Mucosa of gallbladder (tissue), 1 donor: ENCODE results near the gene GALNT10. TPM values are rescaled to one million over a fixed set of nuclear protein-coding genes. Genes with fewer than 3 reads are reported as not detected.
"Not testable (repeated sequence)": the region's sequence is repeated elsewhere in the genome, so short reads cannot be mapped to it uniquely, and the experiment has no call there.

Source experiments
- DNase-seq: peaks from one replicate; pipeline ENCODE4 v3.0.0-alpha.2; 2020; ENCODE audit warnings: low spot score
- total RNA-seq: library from RNA; stranded (reverse); gene quantifications from one replicate; pipeline ENCODE4 v1.2.1, GENCODE V29; 2021
- donor health status: DM: no; HTN: no; CAD: no.

The GALNT10 gene
- total RNA-seq, 1 donor from 2014 or later: 50.8 TPM

DNA sequence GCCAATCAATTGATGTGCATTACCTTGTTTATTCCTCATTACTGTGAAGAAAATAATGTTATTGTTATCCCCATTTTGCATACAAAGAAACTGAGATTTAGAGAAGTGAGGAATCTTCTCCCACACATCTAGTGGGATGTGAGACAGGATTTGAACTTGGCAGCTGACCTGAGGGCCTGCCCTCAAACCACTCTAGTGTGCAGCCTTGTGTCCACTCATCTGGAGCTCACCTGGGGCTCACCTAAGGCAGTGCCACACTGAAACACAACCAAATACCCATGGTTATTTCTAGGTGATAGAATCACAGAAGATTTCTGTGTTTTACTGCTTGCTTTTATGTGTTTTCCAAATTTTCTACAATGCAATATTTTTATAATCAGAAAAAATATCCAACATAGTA lies 160.6 kb downstream of the GALNT10 start:
- DNase-seq: no peak

DNA sequence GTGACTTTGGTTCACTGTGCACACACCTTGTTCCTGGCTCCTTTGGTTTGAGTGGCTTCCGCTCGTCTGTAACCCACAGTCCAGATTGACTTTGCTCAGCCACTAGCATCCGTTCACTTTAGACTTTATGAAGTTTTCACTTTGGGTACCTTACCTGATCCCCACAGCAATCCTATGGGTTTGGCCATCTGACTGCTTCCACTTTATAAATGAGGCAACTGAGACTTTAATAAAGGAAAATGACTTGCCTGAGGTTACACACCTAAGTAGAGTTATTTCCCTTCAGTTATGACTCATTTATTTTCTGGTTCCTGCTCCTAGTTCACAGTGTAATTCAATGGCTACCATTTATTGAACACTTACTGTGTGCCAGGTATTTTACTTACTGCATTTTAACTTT lies 161.0 kb downstream of the GALNT10 start:
- no peak for DNase-seq

DNA sequence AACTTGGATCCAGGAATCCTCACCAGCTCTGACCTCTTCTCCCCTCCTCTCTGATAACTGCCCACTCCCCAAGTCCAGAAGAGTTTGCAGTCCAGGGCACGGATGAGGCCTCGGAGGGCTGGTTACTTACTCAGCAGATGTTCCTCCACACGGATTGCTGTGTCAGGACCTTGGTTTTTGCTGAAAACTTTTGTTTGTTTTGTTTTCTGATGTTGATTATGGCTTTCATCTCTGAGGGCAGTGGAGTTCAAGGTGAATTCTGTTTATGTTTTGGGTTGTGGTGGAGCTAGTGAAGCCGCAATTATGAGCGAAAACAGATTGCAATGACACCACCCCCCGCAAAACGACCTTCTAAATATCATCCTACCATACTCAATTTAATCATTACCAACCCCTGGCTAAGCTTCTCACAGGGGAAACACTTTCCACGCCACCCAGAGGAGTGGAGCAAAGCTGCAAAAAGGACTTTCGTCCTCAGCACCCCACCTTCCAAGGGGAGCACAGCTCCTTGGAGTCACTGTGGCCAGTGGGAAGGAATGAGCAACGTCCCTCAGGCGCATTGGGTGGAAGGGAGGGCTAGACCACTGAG lies 162.5 kb downstream of the GALNT10 start:
- DNase-seq: no peak

DNA sequence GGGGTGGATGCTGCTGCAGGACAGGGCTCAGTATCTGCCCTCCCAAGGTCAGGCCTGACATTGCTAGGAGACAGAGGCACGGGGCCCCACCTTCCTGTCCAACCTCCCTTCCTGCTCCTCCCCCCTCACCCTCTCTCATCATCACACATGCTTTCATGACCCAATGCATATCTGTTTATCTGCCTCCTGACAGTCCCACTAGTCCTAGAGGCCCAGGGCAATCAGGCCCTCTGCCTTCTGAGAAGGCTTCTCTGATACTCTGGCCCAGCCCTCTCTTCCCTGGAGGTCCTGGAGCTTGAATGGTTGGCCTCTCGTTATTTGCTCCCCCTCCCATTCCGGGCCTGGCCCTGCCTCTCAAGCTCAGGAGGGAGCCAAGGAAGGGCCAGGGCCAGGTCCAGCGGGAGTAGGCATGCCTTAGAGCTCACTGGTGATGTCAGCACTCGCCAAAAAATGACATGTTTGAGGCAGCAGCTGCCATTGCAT lies 164.6 kb downstream of the GALNT10 start:
- DNase-seq: no peak

DNA sequence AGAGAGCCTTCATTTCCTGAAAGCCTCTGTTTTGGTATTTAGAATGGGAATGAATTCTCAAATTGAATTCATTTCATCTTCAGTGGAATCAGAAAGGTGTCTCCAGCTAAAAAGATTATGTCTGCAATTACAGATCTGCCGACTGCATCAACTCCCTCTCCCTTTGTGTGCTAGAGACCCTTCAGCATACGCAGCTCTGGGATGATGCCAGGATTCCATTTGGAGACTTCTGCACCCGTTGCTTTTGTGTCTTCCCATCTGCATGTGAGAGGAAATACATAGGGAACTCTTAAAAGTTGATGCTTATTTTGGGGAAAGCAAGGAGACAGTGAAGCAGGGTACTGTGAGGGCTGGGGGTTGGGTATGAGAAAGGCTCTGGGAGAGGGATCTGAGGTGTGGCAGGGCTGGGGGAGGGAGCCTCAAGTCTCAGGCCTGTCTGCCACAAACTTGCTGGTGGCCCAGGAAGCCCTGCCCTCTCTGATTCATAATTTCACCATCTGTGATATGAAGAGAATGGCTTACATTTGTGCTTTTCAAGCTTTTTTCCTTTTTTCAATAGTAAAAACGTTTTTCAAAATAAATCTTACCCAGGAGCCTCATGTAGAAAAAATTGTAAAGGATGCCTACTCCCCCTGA lies 165.6 kb downstream of the GALNT10 start:
- no peak for DNase-seq

DNA sequence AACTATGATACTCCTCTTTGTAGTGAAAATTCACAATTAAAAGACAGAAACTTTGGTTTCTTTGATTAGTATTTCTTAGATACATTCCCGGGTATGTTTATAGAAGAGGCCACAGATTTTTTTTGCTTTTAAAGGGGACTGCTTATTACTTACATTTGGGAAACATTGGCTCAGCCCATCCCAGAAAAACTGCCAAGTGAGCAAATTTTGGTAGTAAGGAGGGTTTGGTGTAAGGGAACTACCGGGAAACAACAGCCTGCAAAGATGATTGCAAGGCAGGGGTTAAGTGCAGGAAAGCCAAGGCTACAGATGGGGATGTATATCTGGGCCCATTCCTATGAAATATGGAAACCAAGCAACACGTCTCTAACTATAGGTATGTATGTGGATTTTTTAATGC lies 166.4 kb downstream of the GALNT10 start:
- DNase-seq: no peak

DNA sequence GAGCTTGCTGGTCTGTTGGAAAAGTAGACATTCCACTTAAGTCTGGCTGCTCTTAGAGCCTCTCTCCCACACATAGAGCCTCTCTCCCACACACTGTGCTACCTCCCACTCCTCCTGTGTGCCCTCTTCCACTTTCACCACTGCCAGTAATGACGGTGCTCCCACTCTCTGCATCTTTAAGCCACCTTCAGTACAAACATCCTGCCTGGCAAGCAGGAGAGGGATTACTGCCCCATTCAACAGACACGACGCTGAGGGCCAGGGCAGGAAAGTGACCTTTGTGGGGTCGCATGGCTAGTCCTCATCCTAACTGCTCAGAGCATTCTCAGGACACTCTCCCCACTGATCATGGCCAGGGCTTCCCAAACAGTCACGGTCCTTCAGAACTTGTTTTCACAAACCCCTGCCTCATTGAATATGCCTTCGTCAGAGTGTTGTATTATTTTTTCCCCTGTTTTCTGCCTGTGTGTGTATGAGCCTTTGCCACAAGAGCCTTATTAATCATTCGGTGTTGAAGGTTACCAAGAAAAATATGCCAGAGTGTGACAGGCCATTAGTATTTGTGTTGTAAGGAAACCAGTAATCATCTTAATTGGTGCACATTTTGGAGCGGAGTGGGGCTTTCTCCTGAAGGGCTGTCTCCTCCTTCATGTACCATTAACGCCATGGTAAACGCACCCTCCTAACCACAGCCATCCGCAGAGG lies 168.1 kb downstream of the GALNT10 start:
- DNase-seq: no peak

DNA sequence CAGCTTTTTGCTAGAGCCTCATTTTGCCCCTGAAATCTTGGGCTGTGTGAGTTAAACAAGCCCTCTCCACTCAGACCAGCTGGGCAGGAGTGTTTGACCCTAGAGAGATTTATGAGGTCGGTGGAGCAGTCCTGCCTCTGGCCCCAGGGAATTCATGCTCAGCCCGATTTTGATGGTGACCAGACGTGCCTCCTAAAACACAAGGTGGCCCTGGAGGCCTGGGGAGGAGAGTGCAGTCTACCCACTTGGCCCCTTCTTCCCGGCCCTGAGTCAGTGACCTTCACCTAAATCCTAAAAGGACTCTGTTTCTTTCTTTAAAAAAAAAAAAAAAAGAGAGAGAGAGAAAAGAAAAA lies 168.7 kb downstream of the GALNT10 start:
- no peak for DNase-seq

DNA sequence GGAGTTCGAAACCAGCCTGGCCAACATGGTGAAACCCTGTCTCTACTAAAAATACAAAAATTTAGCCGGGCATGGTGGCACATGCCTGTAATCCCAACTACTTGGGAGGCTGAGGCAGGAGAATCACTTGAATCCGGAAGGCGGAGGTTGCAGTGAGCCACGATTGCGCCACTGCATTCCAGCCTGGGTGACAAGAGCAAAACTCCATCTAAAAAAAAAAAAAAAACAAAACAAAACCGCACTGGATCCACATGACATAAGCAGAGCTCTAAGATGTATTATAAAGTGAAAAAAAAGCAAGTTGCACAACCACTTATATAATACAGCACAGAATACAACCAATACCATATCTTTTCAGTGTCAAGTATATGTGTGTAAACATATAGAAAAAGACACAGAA lies 169.7 kb downstream of the GALNT10 start:
- DNase-seq: not testable (repeated sequence)

DNA sequence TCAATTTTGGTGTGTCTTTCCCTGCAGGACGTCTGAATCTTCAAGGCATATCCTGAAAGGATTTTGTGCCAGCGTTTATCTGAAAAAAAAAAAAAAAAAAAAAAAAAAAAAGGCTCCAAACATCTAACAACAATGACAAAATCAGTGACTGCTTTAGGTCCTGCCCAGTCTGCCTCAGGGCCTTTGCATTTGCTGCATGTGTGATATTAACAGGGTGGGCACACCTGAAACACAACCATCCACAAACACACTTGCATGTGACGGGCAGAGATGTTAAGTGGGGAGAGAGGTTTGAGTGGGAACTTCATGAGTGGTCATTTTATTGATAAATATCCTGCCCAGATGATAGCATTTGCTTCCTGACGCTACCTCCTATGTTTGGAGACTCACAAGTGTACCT lies 172.9 kb downstream of the GALNT10 start:
- no peak for DNase-seq

DNA sequence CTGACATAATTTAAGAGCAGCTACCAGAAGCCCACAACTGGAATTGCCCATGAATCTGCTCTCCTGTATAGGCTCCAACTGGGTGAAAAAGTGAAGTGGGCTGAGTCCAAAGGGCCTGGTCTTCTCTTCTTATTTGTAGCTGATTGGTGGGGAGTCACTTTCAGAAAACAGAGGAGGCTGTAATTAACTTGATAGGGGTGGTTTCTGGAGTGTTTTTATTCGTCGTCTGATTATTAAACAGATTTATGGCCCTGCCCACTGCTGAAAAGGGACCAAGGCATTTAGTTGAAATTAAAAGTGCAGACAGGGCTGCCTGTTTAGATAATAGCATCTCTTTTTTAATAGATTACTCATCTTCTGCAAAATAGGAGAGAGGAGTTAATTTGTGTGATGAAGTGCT lies 174.2 kb downstream of the GALNT10 start:
- no peak for DNase-seq

DNA sequence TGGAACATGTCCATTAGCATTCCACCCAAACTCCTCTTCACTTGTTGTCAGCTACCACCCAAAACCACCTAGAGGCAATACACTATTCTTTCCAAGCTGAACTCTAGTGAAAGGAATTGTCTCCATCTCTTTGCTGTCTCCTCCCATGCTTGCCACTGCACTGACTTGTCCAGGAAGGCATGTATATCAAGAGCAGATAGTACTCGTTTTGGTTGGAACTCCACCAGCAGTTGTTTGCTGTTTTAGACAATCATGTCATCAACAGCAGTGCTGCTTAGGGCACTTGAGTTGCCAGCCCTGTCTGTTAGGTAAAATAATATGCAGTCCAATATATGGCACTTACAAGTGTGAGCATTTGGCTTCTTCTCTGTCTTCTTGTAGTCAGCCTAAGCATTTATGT lies 175.3 kb downstream of the GALNT10 start:
- DNase-seq: no peak

DNA sequence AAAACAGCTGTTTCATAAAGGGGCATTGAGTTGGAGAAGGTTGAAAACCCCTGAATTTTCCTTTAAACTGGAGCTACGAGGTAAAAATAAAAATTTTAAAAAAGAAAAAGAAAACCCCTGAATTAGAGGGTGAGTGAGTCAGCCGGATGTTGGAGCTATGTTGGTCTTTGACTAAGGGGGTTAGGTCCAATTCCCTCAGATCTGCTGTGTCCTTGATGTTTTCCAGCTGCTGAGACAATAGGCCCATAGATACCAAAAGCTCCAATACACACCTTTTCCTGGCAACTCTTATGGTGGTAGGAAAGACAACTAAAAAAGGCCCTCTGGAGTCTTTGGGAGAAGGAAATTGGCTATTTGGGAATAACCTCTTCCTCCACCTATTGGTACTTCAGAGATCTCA lies 175.8 kb downstream of the GALNT10 start:
- no peak for DNase-seq

DNA sequence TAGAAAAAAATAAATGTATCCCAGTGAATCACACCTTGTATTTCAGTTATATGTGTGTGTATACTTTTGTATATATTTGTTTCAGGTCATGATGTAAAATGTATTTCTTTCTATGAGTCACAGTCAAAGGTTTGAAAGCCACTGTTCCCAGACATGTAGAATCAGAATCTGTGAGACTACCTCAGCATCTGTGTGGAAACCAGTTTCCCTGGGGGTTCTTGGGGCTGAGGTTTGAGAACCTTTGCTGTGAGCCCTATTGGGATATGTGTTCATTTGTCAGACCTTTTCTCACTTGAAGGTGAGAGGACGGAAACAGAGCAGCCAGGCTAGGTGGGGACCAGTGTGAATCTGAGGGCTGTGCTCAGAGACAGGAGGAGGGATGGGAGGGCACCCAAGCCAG lies 176.6 kb downstream of the GALNT10 start:
- DNase-seq: no peak

DNA sequence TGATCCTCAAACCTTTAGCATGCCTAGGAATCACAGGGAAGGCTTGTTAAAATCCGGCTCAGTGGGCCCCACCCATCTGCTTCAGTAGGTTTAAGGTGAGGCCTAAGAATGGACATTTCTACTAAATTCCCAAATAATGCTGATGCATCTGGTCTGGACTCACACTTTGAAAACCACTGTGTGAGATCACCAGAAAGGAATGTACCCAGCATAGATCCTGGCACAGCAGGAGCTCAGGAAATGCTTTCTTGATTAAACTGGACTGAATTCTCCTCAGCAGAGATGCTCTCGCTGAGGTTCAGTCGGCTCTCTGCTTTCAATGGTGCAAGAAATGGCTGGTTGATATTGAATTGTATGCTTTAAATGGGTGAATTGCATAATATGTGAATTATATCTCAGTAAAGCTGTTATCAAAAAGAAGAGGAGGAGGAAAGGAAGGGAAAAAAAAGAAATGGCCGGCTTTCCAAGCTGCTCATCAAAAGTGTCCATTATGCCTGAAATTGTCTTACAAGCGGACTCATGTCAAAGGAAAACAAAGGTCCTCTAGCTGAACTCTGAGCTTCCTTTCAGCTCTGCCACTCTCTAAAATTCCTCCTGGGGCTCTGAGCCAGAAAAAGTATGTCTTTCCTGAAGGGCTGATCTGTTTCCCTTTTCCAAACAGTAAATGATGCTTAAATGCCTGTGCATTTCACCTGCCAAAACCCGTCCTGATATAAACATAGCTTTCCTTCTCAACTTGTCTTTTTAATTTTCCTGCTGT lies 177.7 kb downstream of the GALNT10 start:
- DNase-seq: peak; percentile 63

DNA sequence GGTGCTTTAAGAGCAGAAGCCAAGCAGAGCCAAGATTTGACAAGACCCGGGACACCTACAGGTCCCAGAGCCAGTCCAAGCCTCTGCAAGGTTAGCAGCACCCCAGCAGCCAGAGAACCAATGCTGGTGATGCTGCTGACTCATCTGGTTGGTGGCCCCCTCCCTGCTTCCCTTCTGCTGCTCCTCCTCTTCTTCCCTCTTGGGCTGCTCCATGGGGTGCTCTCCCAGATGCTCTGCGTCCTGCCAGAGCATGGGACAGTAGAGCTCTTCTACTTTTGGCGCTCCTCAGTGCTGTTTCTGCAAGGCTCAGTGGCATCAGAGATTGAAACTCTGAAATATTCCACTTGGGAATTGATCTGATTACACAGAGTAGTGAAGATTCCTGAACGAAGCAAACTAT lies 179.1 kb downstream of the GALNT10 start:
- no peak for DNase-seq

DNA sequence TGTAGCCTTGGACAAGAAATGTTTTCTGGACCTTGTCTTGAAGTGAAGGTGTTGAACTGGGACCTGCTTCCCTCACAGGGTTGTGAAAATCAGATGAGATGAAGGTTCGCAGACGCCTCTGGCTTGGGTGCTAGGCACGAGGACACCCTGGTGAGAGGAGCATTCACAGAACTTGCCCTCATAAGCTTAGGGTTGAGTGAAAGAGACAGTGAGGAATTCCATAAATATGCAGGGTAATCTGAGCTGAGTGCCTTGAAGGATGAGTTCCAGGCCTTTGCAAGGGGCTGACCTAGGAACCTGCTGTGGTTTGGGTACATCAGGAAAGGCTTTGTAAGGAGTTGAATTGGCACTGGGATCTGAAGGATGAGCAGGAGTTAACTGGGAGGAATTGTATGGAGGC lies 179.6 kb downstream of the GALNT10 start:
- DNase-seq: no peak

DNA sequence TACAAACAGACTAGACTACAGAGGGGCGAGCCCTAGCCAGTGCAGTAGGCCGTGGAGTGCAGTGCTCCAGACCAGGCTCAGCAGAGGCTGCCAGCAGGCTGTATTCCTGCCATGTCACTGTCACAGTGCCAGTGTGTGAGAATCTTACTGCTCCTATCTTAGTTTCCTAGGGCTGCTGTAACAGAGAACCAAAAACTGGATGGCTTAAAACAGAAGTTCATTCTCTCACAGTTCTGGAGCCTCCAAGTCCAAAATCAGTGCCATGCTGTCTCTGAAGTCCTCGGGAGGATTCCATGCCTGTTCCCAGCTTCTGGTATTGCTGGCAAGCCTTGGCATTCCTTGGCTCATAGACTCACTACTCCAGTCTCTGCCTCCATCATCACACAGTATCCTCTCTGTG lies 180.3 kb downstream of the GALNT10 start:
- no peak for DNase-seq

DNA sequence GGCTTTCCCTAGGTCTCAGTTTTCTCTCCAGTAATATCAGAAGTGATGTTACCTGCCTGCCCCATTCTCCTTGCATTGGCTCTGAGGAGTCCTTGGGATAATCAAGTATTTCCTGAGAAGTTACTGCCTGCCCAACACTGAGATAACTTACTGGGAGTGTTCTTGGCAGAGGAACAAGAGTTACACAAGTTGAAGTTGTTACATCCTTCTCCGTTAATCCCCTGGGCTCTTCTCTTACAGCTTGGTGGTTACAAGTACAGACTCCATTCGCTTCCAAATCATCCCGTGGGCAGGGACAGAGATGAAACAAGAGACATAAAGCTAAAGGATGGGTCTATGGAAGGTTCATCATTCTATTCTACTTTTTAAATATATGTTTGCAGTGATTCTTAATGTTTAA lies 181.2 kb downstream of the GALNT10 start:
- DNase-seq: no peak

DNA sequence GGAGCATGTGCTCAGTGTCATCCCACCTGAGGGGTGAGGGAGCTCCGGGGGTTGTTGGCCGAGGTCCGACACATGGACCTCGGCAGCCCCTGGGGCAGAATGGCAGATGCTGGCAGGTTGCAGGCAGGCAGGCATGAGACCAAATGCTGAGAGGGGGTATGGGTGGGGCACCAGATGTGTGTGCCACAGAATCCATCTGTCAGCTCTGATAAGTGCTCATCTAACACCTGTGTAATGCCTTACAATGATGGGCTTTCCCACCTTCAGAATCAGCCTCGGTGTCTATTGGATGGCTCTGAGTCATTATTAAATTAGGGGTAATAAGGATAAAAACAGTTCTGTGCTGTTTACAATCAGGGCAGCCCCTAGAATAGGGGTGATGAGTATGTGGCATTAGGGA lies 182.1 kb downstream of the GALNT10 start:
- no peak for DNase-seq

DNA sequence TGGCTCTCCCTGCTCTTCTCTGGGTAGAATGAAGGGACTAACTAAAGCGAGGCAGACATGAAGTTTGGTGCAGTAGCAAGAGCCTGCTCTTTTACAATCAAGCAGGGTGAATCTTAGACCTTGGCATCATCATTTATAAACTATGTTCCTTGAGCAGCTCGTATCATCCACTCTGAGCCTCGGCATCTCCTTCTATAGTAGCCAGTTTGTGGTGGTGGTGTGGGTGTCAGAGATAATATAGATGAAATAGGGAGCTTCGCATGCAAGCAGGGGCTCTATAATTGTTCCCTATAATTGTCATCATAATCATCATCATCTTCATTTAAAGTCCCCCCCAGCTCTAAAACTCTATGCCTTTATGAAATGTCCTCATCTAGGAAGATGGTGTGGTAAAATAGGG lies 182.8 kb downstream of the GALNT10 start:
- DNase-seq: no peak

DNA sequence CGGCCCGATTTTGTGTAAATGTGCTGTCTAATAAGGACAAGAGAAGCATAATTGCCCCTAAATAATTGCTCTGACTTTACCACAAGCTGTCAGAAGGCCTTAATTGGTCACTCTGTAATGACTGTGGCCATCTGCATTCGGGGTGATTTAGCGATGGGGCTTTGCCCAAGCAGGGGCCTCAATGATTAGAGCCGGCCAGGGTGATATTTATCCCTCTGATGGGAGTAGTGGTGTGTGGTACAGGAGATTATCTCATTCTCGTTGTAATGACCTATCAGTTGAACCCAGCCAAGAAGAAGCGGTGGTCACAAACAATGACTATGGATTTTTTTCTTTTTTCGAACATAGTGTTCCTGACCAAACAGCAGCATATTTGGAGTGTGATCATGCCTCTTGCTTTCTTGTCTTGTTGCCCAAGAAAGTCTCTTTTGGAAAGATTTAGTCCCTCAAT lies 183.2 kb downstream of the GALNT10 start:
- no peak for DNase-seq

DNA sequence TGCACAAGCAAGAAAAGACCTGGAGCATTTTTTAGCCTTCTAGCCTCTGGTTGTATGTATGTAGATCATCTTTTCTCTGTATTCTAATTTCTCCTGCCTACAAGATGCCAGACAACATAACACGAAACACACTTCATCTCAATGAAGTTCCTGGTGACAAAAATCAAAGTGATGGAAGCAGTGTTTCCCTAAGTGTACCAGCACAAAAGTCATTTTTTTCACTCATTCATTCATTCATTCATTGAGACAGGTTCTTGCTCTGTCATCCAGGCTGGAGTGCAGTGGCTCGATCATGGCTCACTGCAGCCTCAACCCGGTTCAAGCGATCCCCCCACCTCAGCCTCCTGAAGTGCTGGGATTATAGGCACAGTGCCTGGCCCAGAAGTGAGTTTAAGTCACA lies 183.7 kb downstream of the GALNT10 start:
- DNase-seq: no peak
